Epithelial cell of esophagus (primary cell): ENCODE data around the gene GPR82.
"Not testable (repeated sequence)": the region's sequence is repeated elsewhere in the genome, so short reads cannot be mapped to it uniquely, and the experiment has no call there.

Source experiments
- DNase-seq: peaks from one replicate; pipeline ENCODE4 v3.0.0; 2010; ENCODE audit warnings: low read depth
- H3K4me3 ChIP-seq: 2 replicates; pipeline ENCODE4 v1.5.1; 2011; ENCODE audit warnings: mild to moderate bottlenecking, low read length, control low read depth
- TF ChIP-seq, protein P1 (sequence below): IDR thresholded peaks from 2 replicates; pipeline ENCODE4 v1.5.1; 2011; ENCODE audit warnings: low read depth, mild to moderate bottlenecking, low read length, control low read depth, inconsistent platforms; ENCODE audit not compliant: insufficient read depth; ENCODE audit errors: missing control alignments

The GPR82 gene, protein sequence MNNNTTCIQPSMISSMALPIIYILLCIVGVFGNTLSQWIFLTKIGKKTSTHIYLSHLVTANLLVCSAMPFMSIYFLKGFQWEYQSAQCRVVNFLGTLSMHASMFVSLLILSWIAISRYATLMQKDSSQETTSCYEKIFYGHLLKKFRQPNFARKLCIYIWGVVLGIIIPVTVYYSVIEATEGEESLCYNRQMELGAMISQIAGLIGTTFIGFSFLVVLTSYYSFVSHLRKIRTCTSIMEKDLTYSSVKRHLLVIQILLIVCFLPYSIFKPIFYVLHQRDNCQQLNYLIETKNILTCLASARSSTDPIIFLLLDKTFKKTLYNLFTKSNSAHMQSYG

DNA sequence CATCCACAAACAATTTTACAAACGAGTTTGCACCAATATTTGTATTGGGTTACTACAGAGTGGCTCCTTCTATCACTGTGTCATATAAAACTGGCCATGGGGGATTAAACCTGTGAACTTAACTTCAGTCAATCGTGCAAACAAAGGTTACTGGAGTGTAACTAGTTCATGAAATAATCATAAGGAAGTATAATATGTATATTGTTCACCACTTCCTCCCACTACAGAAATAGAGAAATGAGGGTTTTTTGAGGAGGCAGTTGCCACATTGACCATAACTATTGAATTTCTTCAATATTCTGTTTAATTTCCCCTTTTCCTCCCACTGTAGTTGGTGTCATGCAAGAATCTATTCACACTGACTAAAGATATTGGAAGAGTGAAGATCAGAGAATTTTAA is at the start of gene GPR82:
TSS of gene GPR82 (plus strand) at position 356 of the 400 bp plus-strand sequence. CDS start 2,846 bp downstream, outside the sequence.
- H3K4me3 ChIP-seq = no peak within 1 kb of the TSS
- TF ChIP-seq, protein P1, sequence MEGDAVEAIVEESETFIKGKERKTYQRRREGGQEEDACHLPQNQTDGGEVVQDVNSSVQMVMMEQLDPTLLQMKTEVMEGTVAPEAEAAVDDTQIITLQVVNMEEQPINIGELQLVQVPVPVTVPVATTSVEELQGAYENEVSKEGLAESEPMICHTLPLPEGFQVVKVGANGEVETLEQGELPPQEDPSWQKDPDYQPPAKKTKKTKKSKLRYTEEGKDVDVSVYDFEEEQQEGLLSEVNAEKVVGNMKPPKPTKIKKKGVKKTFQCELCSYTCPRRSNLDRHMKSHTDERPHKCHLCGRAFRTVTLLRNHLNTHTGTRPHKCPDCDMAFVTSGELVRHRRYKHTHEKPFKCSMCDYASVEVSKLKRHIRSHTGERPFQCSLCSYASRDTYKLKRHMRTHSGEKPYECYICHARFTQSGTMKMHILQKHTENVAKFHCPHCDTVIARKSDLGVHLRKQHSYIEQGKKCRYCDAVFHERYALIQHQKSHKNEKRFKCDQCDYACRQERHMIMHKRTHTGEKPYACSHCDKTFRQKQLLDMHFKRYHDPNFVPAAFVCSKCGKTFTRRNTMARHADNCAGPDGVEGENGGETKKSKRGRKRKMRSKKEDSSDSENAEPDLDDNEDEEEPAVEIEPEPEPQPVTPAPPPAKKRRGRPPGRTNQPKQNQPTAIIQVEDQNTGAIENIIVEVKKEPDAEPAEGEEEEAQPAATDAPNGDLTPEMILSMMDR = no peak
- DNase-seq = no peak

DNA sequence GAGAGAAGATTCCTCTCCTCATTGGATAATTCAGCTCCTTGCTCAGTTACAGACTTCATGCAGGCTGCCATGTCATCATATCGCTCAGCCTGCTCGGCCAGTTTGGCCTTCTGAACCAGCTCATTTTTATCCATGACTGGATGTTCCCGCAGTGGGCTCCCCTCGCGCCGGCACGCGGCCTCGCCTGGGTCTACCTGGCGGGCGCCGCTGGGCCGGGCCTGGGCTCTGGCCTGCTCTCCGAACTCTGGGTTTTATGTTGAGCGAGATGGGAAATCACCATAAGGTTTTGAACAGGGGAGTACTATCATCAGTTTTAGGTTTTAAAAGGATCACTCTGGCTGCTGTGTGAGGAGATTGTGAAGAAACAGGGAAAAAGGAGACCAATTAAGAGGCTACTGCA is 47.6 kb upstream of the GPR82 start:
- not testable (repeated sequence) for DNase-seq, H3K4me3 ChIP-seq

DNA sequence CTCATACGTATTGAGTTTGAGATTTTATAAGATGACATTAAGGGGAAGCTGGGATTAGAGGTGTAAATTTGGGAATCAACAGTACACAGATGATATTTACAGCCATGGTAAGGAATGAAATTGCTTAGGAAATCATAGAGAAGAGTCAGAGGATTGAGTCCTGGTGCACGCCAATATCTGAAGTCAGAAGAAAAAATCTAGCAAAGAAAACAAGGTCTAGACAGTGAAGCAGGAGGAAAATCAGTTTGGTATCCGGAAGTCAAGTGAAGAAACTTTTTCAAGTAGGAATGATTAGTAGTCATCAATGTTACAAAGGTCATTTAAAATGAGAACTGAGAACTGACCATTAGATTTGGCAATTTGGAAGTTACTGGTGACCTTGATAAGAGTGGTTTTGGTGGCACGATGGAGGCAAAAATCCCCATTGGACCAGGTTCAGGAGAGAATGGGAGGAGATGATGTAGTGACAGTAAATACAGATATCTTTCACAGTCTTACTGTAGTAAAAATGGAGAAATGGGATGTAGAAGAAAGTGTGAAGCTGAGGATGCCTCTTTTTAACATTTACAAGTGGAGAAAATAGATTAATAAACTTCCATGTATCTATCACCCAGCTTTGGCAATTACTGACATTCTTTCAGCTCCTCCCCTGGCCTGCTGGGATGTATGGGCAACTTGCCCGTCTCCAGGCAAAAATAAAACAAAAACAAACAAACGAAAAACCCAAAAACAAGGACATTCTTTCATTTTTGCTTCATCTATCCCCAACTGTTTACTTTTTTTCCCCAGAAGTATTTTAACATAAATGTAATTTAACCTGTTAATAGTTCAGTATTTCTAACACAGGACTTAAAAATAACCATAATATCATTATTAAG is 46.6 kb upstream of the GPR82 start:
- TF ChIP-seq, protein P1 = no peak
- H3K4me3 ChIP-seq = no peak overlapping the region
- DNase-seq = no peak

DNA sequence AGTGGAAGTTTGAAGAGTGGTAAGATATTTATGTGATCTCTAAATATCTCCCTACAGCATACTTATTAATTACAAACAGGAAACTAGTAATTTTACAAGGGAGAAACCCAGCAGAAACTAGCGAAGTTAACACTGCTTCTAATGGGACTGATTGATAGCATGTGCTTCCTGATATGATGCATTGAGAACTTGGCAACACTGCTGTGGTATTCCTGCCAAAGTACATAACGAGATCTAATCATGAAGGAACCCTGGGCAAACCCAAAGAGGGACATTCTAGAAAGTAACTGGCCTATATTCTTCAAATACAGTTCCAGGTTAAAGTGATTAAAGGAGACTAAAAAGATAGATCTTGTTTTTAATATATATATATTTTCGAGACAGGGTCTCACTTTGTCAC is 39.8 kb upstream of the GPR82 start:
- H3K4me3 ChIP-seq = no peak overlapping the region
- DNase-seq = no peak
- TF ChIP-seq, protein P1 = no peak

DNA sequence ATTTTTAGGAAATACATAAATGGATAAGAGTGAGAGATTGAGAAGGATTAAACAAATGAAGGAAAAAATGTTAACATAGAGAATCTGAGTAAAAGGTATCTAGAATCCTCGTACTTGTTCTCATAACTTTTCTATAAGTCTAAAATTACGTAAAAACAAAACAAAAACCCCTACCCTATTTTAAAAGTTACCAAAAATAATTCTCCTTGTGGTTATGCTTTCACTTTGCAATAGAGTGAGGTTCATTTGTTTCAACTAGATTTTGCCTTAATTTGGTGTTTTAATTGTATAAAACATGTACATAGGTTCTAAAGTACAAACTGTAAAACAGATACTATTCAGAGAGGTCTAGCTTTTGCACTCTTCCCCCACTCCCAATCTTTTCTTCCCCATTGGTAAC is 39.0 kb upstream of the GPR82 start:
- no peak for DNase-seq
- TF ChIP-seq, protein P1 = no peak
- no peak overlapping the region for H3K4me3 ChIP-seq

DNA sequence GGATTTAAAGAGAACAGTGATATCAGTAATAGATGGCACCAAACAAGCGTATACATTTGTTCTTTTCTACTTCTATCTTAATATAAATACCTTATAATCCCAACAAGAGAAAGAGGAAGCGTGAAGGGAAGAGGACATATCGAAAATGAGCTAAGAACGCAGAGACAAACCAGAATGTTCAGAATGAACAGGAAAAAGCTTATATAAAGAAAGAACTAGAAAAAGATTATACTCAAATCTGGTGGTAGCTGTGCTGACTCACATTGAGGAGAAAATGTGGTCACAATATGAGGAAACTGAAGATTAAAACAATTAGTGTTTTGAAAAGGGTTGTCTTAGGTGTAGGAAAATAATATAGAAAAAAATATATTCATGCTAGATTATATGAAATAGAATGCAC is 37.2 kb upstream of the GPR82 start:
- TF ChIP-seq, protein P1 = no peak
- no peak overlapping the region for H3K4me3 ChIP-seq
- no peak for DNase-seq

DNA sequence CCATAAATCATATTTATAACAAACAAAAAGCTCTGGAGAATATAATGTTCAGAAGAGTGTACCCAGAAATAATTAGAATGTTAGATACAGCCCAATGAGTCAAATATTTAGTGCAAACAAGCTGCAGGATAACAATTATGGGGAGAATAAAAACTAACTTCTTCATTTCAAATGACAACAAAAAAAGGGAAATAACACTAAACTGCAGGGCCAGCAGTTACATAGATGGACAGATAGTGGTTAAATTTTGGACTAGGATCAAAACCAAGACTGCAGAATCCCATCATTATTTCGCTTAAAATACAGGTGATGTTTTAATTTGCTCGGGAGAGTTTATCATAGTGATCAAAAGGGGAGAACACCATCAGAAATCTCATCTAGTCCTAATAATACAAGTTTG is 35.8 kb upstream of the GPR82 start:
- no peak for DNase-seq
- TF ChIP-seq, protein P1 = no peak
- H3K4me3 ChIP-seq = no peak overlapping the region
